Right lobe of liver (tissue), 6 donors: ENCODE measurements around the gene STARD8. TPM values are rescaled to one million over a fixed set of nuclear protein-coding genes. Genes with fewer than 3 reads are reported as not detected.
"Not testable (repeated sequence)": the region's sequence is repeated elsewhere in the genome, so short reads cannot be mapped to it uniquely, and the experiment has no call there.

ENCODE experiments used
- ATAC-seq, 4 donors: fragments of 200-7000 bp; cut with Tn5 transposase; one replicate each; pipeline ENCODE4 v1.9.1; 2020; ENCODE audit warnings: mild to moderate bottlenecking in 4 of 4, moderate library complexity in 4 of 4
- DNase-seq, 3 donors: peaks; one replicate each; pipeline ENCODE4 v3.0.0-alpha.2; 2020
- H3K27ac ChIP-seq, 3 donors: fragments of 200-600 bp; one replicate each; pipeline ENCODE4 v1.8.0; 2022
- H3K27me3 ChIP-seq, 2 donors: fragments of 200-600 bp; one replicate each; pipeline ENCODE4 v1.8.0; 2022
- H3K36me3 ChIP-seq, 4 donors: fragments of 200-600 bp; sonication (generic) in 1 of 4; one replicate each; pipeline versions ENCODE4 v1.5.1 to v1.8.0; 2017 to 2022; ENCODE audit warnings: control low read depth in 1 of 4
- H3K4me1 ChIP-seq, 4 donors: fragments of 200-600 bp; sonication (generic) in 1 of 4; one replicate each; pipeline versions ENCODE4 v1.5.1 to v1.8.0; 2017 to 2022; ENCODE audit warnings: control low read depth in 1 of 4
- H3K4me3 ChIP-seq, 3 donors: fragments of 200-600 bp; one replicate each; pipeline ENCODE4 v1.8.0; 2022
- H3K9me3 ChIP-seq, 4 donors: fragments of 200-600 bp; sonication (generic) in 1 of 4; one replicate each; pipeline versions ENCODE4 v1.5.1 to v1.8.0; 2017 to 2022; ENCODE audit warnings: control low read depth in 1 of 4
- POLR2A ChIP-seq: fragments of 450-650 bp; IDR thresholded peaks from one replicate; pipeline ENCODE4 v1.6.1; 2017; ENCODE audit warnings: antibody characterized with exemption, mild to moderate bottlenecking
- WGBS: methylation state at CpG from one replicate; pipeline ENCODE4 v1.1.6; 2018; ENCODE audit warnings: low coverage, low lambda C conversion rate; ENCODE audit not compliant: insufficient coverage; ENCODE audit errors: missing lambda C conversion rate; 5-methylcytosine and 5-hydroxymethylcytosine counted together
- intact Hi-C, 2 donors: fragments of 100-400 bp; cut with DNase I; formaldehyde crosslinking; loops; one replicate each; pipeline versions ENCODE4 v1.11.2 to v1.14.1; 2022
- total RNA-seq, 6 experiments: library from RNA; depleted of rRNA in 2 of 6; stranded (reverse); fragments of >200 nt in 2 of 6; fragmentation: NEBNext Ultra II Directional in 3 of 6; extraction: Animal tissue kit (Norgen Biotek cat#: 25700) in 3 of 6; gene quantifications; one replicate each; pipeline versions ENCODE4 v1.1.0 to v1.2.4, GENCODE V29; 2016 to 2023
- TF ChIP-seq, protein P1 (sequence below), 4 donors: fragments of 200-600 bp in 3 of 4; fragments of 450-650 bp in 1 of 4; IDR thresholded peaks; one replicate each; pipeline versions ENCODE4 v1.5.1 to v1.8.0; 2016 to 2022; ENCODE audit warnings: antibody characterized with exemption in 4 of 4, mild to moderate bottlenecking in 2 of 4
- donor health status: DM: no; HTN: yes; CAD: no.
- donor health status: DM: no; HTN: no; CAD: no.
- donor health status: DM: no; HTN: no; CAD: no.
- donor health status: DM: no; HTN: yes; CAD: no.
- donor health status: DM: no; HTN: yes; CAD: no.

Gene STARD8
- total RNA-seq, 6 experiments from 2014 or later, result 6.6 to 11.5 (median 7.6) TPM

DNA sequence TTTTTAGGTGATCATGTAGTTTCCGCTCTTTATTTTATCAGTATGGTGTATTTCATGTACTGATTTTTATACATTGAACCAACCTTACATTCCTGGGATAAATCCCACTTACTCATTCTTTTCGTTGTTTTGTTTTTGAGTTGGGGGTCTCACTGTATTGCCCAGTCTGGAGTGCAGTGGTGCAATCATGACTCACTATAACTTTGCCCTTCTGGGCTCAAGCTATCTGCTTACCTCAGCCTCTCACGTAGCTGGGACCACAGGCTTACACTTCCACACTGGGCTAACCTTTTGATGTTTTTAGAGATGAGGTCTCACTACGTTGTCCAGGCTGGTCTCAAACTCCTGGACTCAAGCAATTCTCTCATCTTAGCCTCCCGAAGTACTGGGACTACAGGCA, 19.5 kb upstream of the STARD8 start:
- no peak for TF ChIP-seq POLR2A
- TF ChIP-seq, protein P1, sequence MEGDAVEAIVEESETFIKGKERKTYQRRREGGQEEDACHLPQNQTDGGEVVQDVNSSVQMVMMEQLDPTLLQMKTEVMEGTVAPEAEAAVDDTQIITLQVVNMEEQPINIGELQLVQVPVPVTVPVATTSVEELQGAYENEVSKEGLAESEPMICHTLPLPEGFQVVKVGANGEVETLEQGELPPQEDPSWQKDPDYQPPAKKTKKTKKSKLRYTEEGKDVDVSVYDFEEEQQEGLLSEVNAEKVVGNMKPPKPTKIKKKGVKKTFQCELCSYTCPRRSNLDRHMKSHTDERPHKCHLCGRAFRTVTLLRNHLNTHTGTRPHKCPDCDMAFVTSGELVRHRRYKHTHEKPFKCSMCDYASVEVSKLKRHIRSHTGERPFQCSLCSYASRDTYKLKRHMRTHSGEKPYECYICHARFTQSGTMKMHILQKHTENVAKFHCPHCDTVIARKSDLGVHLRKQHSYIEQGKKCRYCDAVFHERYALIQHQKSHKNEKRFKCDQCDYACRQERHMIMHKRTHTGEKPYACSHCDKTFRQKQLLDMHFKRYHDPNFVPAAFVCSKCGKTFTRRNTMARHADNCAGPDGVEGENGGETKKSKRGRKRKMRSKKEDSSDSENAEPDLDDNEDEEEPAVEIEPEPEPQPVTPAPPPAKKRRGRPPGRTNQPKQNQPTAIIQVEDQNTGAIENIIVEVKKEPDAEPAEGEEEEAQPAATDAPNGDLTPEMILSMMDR (IDR thresholded peaks at IDR 0.05), result no peak
- WGBS, result 66% methylated on average over 5 of the region's 5 CpGs

DNA sequence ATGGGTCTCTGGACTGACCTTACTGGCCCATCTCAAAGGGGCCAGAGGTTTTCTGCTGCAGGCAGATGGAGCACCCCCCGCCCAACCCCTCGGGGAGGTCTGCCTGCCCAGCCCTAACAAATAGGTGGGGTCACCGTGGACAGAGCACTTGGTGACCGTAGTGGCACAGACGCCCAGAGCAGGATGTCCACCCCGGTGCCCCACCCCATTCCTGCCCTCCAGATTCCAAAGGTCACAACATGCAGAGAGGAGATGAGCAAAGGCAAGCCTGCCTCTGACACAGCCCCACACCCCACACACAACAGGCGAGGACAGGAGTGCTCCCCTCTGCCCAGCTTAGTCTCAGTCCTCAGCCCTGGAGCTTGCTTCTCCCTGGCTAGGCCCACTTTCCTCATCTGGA, 17.5 kb upstream of the STARD8 start:
- DNase-seq, H3K27me3 ChIP-seq, H3K27ac ChIP-seq, intact Hi-C loops, H3K36me3 ChIP-seq, H3K9me3 ChIP-seq, H3K4me3 ChIP-seq, H3K4me1 ChIP-seq: not testable (repeated sequence)
- peak; percentile 73 to 95 (median 76) for ATAC-seq
- 33% methylated on average over 3 of the region's 7 CpGs for WGBS

More for the DNA sequence above, 19.5 kb upstream of the STARD8 start:
- Histone ChIP-seq H3K4me1 (no peaks in the 10 kb centered on the region), H3K27ac (no peak overlapping the region), H3K9me3 (no peaks in the 10 kb centered on the region), H3K36me3 (no peaks in the 10 kb centered on the region), H3K4me3 (no peak overlapping the region), H3K27me3 (no peaks in the 10 kb centered on the region)
- DNase-seq (no peak), ATAC-seq (no peak)
- intact Hi-C loops, result no loop called here

DNA sequence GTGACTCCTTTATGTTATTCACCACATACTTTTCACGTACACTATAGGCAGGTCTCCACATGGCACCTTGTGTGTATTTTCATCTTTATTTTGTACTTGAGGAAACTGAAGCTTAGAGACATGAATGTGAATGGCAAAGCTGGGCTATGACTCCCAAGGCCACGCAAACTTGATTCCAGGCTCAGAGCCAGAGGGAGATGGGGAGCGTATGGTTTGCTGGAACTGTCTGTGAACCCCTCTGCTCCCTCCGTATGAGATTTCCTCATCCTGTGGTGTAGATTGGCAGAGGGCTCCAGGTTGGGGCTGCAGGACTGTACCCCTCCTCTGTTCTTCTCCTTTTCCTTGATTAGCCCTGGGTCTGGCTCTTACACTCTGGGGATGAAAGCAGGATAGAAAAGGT, 16.1 kb upstream of the STARD8 start:
- no peak for DNase-seq
- Histone ChIP-seq H3K4me3 (no peak overlapping the region), H3K36me3 (no peaks in the 10 kb centered on the region), H3K4me1 (no peaks in the 10 kb centered on the region), H3K27ac (no peak overlapping the region), H3K9me3 (no peaks in the 10 kb centered on the region), H3K27me3 (no peaks in the 10 kb centered on the region)
- WGBS, result 43% methylated on average over 3 of the region's 4 CpGs
- ATAC-seq, result no peak
- no peak for TF ChIP-seq POLR2A
- intact Hi-C loops, result no loop called here

DNA sequence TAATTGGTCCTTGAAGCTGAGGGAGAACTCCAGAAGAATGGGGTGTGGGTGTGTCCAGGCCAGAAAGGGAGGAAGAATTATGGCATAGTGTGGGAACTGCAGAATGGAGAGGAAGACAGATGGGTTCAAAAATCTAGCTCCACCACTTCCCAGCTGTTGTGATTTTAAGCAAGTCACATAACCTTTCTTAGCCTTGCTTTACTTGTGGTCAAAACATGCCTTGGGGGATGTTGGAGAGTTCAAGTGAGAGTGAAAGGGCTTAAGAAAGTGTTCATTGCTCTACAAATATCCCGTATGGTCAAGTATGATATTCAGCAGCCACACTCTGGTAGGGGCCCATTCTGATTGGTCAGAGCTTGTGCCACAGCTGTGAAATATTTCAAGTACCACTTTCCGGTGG, 15.0 kb upstream of the STARD8 start:
- Histone ChIP-seq H3K9me3 (no peaks in the 10 kb centered on the region), H3K27me3 (no peaks in the 10 kb centered on the region), H3K4me3 (no peak overlapping the region), H3K36me3 (no peaks in the 10 kb centered on the region), H3K4me1 (no peaks in the 10 kb centered on the region), H3K27ac (no peak overlapping the region)
- DNase-seq, result no peak
- TF ChIP-seq POLR2A, result no peak
- TF ChIP-seq, protein P1 (IDR thresholded peaks at IDR 0.05), result no peak
- 68% methylated on average over 2 of the region's 2 CpGs for WGBS
- intact Hi-C loops, result no loop called here
- ATAC-seq, result no peak

DNA sequence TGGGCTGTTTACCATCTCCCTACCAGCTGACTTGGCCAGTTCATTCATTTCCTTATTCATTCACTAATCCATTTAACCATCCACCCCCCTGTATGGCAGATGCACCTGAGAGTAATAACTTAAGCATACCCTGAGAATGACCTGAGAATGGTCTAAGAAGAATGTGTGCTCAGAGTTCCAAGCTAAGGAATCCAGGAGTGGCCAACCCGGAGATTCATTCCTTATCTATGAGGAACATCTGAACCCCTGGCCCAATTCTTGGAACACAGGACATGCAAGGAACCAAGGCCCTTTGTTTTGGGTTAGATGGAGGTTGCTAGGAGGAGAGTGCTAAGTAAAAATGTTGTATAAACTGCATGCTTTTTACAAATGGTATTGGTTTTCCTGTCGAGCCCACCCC, 13.5 kb upstream of the STARD8 start:
- Histone ChIP-seq H3K27me3 (no peaks in the 10 kb centered on the region), H3K36me3 (no peaks in the 10 kb centered on the region), H3K4me1 (no peaks in the 10 kb centered on the region), H3K4me3 (no peak overlapping the region), H3K27ac (no peak overlapping the region), H3K9me3 (no peaks in the 10 kb centered on the region)
- TF ChIP-seq, protein P1 (IDR thresholded peaks at IDR 0.05), result no peak
- no peak for TF ChIP-seq POLR2A
- intact Hi-C loops, result no loop called here
- ATAC-seq (no peak), DNase-seq (no peak)
- WGBS, result 23% methylated on average over 2 of the region's 2 CpGs

DNA sequence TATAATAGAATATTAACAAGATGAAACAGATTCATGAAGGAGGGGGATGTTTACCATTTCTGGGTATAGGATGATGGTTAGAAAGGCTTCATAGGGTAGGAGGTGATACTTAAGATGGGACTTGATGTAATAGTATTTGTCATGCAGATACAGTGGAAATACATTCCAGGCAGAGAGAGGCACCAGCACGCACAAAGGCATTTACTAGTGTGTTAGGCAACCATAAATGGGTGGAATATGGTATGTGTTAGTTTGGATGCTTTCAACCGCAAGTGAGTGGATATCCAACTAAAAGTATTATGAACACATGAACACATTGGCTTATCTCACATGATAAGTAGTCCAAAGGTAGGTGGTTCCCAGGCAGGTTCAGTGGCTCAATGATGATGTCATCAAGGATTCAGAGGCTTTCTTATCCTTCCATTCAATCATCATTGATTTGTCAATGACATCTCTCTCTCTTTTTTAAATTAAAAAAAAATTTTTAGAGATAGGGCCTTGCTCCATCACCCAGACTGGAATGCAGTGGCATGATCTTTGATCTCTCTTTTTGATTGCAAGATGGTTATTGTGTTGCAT, 12.7 kb upstream of the STARD8 start:
- Histone ChIP-seq H3K9me3 (no peaks in the 10 kb centered on the region), H3K27ac (no peak overlapping the region), H3K4me3 (no peak overlapping the region), H3K36me3 (no peaks in the 10 kb centered on the region), H3K27me3 (no peaks in the 10 kb centered on the region), H3K4me1 (no peaks in the 10 kb centered on the region)
- DNase-seq, result no peak
- TF ChIP-seq, protein P1 (IDR thresholded peaks at IDR 0.05), result no peak
- no peak for TF ChIP-seq POLR2A
- WGBS, result 40% methylated on average over 1 of the region's 2 CpGs
- intact Hi-C loops, result no loop called here
- no peak for ATAC-seq
